ENCODE data around the gene KHDRBS2. TPM values are rescaled to one million over a fixed set of nuclear protein-coding genes. Genes with fewer than 3 reads are reported as not detected.

The KHDRBS2 gene
- total RNA-seq, 1 donor from 2014 or later, result not detected

DNA sequence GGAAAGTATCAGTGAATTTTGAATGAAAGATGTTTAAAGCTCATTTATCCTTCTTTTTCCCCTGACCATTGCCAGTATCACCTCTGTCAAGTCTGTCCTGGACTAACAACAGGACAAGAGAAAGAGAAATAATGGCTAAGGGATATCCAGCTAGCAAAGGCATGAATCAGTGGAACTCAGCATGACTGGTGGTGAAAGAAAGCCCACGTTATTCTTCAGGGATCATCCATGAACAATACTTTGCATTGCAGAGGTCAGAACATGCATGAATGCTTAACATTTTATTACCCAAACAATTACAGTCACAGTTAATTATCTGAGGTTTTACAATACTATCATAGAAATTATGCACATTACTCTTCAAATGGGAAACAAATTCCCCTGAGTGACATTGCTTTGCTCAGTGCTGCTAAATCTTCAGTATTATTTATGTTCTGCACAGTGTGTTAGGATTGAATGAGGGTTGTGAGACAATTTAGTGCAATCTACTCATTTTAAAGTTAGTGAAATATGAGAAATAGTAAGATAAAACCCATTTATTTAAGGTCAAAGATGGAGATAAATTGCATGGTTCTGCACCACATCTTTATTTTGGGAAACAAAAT, 350.7 kb downstream of the KHDRBS2 start:
- H3K27me3 Mint-ChIP-seq (ENCODE audit: unreplicated experiment), result peaks cover 3% of the 10 kb centered on the region
- H3K36me3 Mint-ChIP-seq (ENCODE audit: low read depth, unreplicated experiment), result no peaks in the 10 kb centered on the region
- TF ChIP-seq, protein P1, sequence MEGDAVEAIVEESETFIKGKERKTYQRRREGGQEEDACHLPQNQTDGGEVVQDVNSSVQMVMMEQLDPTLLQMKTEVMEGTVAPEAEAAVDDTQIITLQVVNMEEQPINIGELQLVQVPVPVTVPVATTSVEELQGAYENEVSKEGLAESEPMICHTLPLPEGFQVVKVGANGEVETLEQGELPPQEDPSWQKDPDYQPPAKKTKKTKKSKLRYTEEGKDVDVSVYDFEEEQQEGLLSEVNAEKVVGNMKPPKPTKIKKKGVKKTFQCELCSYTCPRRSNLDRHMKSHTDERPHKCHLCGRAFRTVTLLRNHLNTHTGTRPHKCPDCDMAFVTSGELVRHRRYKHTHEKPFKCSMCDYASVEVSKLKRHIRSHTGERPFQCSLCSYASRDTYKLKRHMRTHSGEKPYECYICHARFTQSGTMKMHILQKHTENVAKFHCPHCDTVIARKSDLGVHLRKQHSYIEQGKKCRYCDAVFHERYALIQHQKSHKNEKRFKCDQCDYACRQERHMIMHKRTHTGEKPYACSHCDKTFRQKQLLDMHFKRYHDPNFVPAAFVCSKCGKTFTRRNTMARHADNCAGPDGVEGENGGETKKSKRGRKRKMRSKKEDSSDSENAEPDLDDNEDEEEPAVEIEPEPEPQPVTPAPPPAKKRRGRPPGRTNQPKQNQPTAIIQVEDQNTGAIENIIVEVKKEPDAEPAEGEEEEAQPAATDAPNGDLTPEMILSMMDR (IDR thresholded peaks at IDR 0.05; ENCODE audit: unreplicated experiment), result no peak
- no peaks in the 10 kb centered on the region for H3K9me3 Mint-ChIP-seq (ENCODE audit: unreplicated experiment)
- no peak for DNase-seq (ENCODE audit: low spot score)
- no peak overlapping the region for H3K27ac Mint-ChIP-seq (ENCODE audit: unreplicated experiment)
- no peak overlapping the region for H3K4me3 Mint-ChIP-seq (ENCODE audit: unreplicated experiment)
- peaks cover 3% of the 10 kb centered on the region for H3K4me1 Mint-ChIP-seq (ENCODE audit: unreplicated experiment)

DNA sequence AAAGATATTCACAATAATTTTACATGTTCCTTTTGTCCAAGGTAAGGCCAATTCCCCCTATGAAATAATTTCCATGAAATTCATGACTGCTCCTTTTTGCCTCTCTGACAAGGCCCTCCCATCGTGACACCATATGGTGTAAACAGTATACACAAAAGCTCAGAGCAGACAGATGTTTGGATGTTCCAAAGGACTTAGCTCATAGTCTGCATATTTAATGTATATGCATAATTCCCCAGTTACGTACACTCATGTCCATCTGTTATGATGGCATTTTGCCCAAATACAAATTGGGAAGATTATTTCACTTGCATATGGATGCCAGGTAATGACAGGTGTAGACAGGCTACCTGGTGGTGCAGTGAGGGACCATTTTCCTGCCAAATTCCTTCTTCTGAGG, 376.5 kb downstream of the KHDRBS2 start:
- no peak overlapping the region for H3K27ac Mint-ChIP-seq (ENCODE audit: unreplicated experiment)
- no peak overlapping the region for H3K4me3 Mint-ChIP-seq (ENCODE audit: unreplicated experiment)
- no peaks in the 10 kb centered on the region for H3K27me3 Mint-ChIP-seq (ENCODE audit: unreplicated experiment)
- DNase-seq (ENCODE audit: low spot score), result no peak
- no peaks in the 10 kb centered on the region for H3K4me1 Mint-ChIP-seq (ENCODE audit: unreplicated experiment)
- TF ChIP-seq, protein P1 (IDR thresholded peaks at IDR 0.05; ENCODE audit: unreplicated experiment), result no peak
- H3K36me3 Mint-ChIP-seq (ENCODE audit: low read depth, unreplicated experiment), result no peaks in the 10 kb centered on the region
- no peaks in the 10 kb centered on the region for H3K9me3 Mint-ChIP-seq (ENCODE audit: unreplicated experiment)

DNA sequence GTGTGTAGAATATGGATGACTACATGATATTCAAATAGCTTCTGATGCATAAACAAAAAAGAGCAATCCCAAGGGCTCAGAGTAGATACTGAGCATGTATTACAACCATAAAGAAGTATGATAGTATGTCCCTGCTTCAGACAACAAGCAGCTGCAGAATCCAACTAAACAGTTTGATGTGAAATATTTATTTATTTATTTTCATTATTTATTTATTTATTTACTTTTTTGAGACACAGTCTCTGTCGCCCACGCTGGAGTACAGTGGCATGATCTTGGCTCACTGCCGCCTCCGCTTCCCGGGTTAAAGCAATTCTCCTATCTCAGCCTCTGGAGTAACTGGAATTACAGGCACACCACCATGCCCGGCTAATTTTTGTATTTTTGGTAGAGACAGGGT, 384.3 kb downstream of the KHDRBS2 start:
- no peak overlapping the region for H3K27ac Mint-ChIP-seq (ENCODE audit: unreplicated experiment)
- DNase-seq (ENCODE audit: low spot score), result no peak
- H3K4me3 Mint-ChIP-seq (ENCODE audit: unreplicated experiment), result no peak overlapping the region
- peaks cover 2% of the 10 kb centered on the region for H3K27me3 Mint-ChIP-seq (ENCODE audit: unreplicated experiment)
- no peaks in the 10 kb centered on the region for H3K9me3 Mint-ChIP-seq (ENCODE audit: unreplicated experiment)
- H3K4me1 Mint-ChIP-seq (ENCODE audit: unreplicated experiment), result no peaks in the 10 kb centered on the region
- TF ChIP-seq, protein P1 (IDR thresholded peaks at IDR 0.05; ENCODE audit: unreplicated experiment), result no peak
- H3K36me3 Mint-ChIP-seq (ENCODE audit: low read depth, unreplicated experiment), result no peaks in the 10 kb centered on the region

DNA sequence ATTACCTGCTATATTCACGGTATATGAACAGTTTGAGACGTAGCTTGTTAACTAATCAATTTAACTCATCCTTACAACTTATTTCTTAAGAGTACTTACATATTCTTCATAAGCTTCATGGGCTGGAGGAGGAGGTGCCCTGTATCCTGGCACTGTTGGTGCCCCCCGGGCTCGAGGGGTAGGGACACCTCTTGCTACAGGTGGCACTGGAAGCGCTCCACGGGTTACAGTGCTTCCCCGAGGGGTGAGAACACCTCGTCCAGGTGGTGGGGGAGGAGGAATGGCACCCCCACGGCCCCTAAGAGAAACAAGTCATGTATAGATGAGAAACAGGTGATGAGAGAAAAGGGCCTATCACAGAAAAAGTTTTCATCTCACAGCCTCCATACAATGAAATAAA, 391.5 kb downstream of the KHDRBS2 start:
- Mint-ChIP-seq H3K27me3 (ENCODE audit: unreplicated experiment) (peaks cover 2% of the 10 kb centered on the region), H3K4me3 (ENCODE audit: unreplicated experiment) (no peak overlapping the region), H3K27ac (ENCODE audit: unreplicated experiment) (no peak overlapping the region), H3K4me1 (ENCODE audit: unreplicated experiment) (no peaks in the 10 kb centered on the region), H3K9me3 (ENCODE audit: unreplicated experiment) (no peaks in the 10 kb centered on the region), H3K36me3 (ENCODE audit: low read depth, unreplicated experiment) (no peaks in the 10 kb centered on the region)
- TF ChIP-seq, protein P1 (IDR thresholded peaks at IDR 0.05; ENCODE audit: unreplicated experiment), result no peak
- no peak for DNase-seq (ENCODE audit: low spot score)

DNA sequence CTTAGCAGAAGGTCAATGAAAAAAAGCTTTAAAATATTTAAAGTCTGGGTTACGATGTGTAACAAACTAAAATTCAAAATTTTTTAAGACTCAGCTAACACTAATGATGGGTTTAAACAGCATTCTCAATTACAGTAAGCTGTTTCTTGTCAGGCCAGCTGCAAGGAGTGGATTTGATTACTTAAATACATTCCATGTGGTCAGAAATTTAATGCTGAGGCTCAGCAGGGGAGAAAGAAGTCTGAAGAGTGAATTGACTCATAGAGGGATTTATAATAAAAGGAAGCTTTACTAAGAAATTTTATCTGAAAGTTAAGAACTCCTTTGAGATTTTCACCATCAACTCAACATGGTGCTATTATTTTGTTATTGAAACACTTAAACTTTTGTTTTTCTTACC, 398.6 kb downstream of the KHDRBS2 start:
- peaks cover 19% of the 10 kb centered on the region for H3K4me1 Mint-ChIP-seq (ENCODE audit: unreplicated experiment)

More for the DNA sequence above, 398.6 kb downstream of the KHDRBS2 start:
- TF ChIP-seq, protein P1 (IDR thresholded peaks at IDR 0.05; ENCODE audit: unreplicated experiment), result no peak
- no peak for DNase-seq (ENCODE audit: low spot score)
- H3K27me3 Mint-ChIP-seq (ENCODE audit: unreplicated experiment), result no peaks in the 10 kb centered on the region
- H3K27ac Mint-ChIP-seq (ENCODE audit: unreplicated experiment), result no peak overlapping the region
- H3K36me3 Mint-ChIP-seq (ENCODE audit: low read depth, unreplicated experiment), result no peaks in the 10 kb centered on the region
- H3K4me3 Mint-ChIP-seq (ENCODE audit: unreplicated experiment), result no peak overlapping the region
- H3K9me3 Mint-ChIP-seq (ENCODE audit: unreplicated experiment), result peaks cover 4% of the 10 kb centered on the region

Data from endothelial cell (in vitro differentiated cells).